ENCODE data around the gene ABTB2. TPM values are rescaled to one million over a fixed set of nuclear protein-coding genes. Genes with fewer than 3 reads are reported as not detected.
A peak's percentile ranks its signal among the peaks of the same experiment; 100 is the strongest.

Gene ABTB2
- total RNA-seq, 1 experiment from 2014 or later, result 6.0 TPM

DNA sequence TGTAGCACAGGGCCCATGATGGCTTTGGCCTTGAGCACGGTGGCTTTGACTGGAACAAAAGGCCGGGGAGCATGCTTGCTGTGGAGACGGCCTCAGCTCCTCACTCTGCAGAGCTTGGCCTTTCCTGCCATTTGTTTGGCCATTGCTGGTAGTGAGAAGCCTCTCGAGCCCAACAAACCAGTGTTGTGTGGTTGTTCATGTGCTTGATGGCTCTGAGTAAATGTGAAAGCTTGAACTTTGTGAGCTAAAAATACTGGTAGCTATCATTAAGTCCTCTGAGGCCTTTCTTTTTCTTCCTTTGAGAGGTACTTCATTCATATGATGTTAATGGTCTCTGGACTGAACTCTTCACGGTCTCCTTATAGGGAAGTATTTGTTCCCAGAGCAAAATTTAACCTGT lies 212.7 kb downstream of the ABTB2 start:
- in situ Hi-C loops (cut with HindIII; ENCODE audit: low pct_unique_long_range_greater_than_20kb, low sequenced_read_pairs), result no loop called here
- no peak for DNase-seq (ENCODE audit: low read depth)

DNA sequence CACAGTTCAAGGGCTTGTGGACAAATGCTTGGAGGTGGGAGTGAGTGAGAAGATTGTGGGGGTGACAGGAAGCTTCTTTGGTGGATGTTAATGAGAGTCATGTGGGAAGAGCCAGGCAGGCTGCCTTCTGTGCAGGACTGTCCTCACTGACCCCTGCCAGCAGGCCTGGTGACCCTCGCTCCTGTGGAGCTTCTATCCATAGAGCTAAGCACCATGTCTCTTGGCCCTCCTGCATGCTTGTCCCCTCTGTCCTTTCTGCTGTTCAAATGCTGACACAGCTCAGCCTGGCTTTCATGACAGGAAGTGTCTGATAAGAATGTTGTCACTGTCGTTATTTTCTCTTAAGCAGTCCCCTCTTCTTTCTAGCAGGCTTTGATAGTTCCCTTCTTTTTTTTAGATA lies 214.8 kb downstream of the ABTB2 start:
- in situ Hi-C loops (cut with HindIII; ENCODE audit: low pct_unique_long_range_greater_than_20kb, low sequenced_read_pairs), result no loop called here

DNA sequence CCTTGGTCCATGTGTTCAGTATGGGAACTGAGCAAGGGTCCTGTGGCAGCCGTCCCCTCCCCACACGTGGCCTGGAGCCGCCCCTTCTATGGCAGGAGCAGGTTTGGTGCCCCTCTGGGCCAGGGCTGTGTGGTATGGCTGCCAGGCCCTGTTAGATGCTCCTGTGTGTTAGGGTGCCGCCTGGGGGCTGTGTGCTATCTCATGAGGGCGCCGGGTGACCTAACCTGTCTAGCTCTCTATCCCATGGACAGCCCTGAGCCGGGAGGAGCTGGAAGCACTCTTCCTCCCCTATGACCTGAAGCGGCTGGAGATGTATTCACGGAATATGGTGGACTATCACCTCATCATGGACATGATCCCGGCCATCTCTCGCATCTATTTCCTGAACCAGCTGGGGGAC lies 217.7 kb downstream of the ABTB2 start:
- no peak for DNase-seq (ENCODE audit: low read depth)
- in situ Hi-C loops (cut with HindIII; ENCODE audit: low pct_unique_long_range_greater_than_20kb, low sequenced_read_pairs), result no loop called here

More for the DNA sequence above, 214.8 kb downstream of the ABTB2 start:
- DNase-seq (ENCODE audit: low read depth), result no peak

DNA sequence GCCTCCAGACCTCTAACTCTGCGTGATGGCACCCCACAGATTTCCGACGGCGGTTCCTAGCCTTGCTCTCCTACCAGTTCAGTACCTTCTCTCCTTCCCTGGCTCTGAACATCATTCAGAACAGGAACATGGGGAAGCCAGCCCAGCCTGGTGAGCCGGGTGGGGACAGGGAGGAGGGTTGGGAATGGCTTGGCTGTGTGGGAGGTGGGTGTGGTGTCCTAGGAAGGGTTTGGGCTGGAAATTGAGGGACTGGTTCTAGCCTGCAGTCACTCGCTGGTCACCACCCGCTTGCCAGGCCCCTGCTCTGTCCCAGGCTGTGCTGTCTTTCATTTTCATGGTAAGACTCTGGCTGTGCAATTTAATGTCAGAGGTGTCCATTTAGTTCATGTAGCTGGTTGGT lies 218.5 kb downstream of the ABTB2 start:
- no peak for DNase-seq (ENCODE audit: low read depth)
- in situ Hi-C loops (cut with HindIII; ENCODE audit: low pct_unique_long_range_greater_than_20kb, low sequenced_read_pairs), result no loop called here

DNA sequence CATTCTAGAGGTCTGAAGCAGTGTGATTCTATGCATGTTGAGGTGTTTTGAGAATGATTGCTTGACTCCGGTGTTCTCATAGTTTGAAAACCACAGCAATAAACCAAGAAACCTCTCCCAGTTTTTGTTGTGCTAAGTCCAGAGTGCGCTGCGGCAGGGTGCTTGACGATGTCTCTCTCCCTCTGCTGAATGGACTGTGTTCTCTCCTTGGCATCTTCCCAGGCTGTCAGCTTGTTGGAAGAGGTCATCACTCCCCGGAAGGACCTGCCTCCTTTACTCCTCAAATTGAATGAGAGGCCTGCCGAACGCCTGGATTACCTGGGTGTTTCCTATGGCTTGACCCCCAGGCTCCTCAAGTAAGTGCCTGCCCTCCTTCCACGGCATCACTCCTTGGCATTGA lies 221.4 kb downstream of the ABTB2 start:
- DNase-seq (ENCODE audit: low read depth), result no peak
- in situ Hi-C loops (cut with HindIII; ENCODE audit: low pct_unique_long_range_greater_than_20kb, low sequenced_read_pairs), result no loop called here

DNA sequence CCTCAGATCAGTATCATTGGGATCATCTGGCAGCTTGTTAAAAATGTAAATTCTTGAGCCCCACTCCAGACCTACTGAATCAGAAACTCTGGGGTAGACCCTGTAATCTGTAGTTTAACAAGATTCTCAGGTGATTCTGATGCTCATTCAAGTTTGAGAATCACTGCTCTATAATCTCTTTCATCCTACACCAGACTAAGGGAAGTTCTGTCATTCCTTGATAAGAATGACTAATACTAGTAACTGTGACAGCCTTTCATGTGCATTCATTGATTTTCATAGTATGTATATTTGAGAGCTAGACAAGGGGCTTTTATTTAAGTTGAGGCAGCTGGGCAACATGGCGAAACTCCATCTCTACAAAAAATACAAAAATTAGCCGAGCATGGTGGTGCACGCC lies 222.4 kb downstream of the ABTB2 start:
- DNase-seq (ENCODE audit: low read depth), result no peak
- in situ Hi-C loops (cut with HindIII; ENCODE audit: low pct_unique_long_range_greater_than_20kb, low sequenced_read_pairs), result no loop called here

DNA sequence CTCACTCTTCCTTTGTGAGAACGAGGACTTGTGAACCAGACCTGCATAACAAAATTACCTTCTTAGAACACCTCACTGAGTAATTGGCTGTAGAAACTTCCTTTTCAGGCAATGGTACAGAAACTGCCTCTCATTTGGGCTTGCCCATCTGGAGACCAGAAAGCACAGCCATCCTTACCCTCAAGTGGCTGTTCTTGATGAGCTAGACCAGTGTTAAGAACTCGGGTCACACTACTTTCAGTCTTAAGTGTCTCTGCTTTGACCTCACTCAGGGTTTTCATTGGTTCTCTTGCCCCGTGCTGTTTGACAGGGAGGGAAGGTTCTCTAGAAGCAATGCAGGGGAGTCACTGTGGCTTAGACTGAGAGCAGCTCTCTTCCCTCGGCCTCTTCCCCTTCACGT lies 223.0 kb downstream of the ABTB2 start:
- in situ Hi-C loops (cut with HindIII; ENCODE audit: low pct_unique_long_range_greater_than_20kb, low sequenced_read_pairs), result no loop called here

DNA sequence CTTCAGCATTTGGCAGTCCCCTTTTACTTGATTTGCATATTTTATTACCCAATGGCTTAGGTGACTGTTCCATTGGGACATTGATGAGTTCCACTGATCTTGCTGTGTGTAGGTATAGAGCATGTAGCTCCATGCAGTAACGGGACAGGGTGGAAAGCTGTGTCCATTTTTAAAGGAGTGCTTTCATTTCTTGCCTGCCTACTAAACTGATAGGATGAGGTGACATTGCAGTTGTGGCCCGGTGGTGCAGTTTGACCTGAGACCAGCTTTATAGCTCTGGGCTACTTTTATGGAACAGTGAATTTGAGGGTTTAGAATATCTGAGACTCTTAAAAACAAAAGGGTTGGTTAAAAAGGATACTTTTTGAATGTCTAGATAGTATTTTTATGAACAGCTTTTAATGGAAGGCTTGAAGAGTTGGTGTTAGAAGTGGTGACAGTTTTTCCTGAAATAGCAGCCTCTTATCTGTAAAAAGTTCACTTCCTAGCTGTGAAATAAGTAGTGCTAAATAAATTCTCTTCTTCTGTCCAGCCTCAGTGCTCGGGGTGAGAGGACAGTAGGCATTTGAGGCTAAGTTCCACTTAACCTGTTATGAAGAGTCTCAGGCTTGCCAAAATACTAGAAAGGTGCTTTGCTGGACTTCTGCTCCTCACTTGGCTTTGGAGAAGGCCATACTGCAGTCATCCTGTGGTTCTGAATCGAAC lies 225.4 kb downstream of the ABTB2 start:
- in situ Hi-C loops (cut with HindIII; ENCODE audit: low pct_unique_long_range_greater_than_20kb, low sequenced_read_pairs), result no loop called here
- DNase-seq (ENCODE audit: low read depth), result no peak

More for the DNA sequence above, 223.0 kb downstream of the ABTB2 start:
- no peak for DNase-seq (ENCODE audit: low read depth)

DNA sequence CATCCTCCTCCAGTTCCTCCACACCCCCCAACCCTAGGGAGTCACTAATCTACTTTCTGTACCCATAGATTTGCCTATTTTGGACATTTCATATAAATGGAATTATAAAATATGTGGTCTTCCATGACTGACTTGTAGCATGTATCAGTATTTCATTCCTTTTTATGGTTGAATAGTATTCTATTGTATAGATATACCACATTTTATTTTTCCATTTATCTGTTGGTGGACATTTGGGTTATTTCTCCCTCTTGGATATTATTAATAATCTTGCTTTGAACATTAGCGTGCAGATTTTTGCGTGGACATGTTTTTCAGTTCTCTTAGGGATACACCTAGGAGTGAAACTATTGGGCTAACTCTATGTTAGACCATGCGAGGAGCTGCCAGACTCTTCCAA lies 229.0 kb downstream of the ABTB2 start:
- in situ Hi-C loops (cut with HindIII; ENCODE audit: low pct_unique_long_range_greater_than_20kb, low sequenced_read_pairs), result no loop called here
- no peak for DNase-seq (ENCODE audit: low read depth)

DNA sequence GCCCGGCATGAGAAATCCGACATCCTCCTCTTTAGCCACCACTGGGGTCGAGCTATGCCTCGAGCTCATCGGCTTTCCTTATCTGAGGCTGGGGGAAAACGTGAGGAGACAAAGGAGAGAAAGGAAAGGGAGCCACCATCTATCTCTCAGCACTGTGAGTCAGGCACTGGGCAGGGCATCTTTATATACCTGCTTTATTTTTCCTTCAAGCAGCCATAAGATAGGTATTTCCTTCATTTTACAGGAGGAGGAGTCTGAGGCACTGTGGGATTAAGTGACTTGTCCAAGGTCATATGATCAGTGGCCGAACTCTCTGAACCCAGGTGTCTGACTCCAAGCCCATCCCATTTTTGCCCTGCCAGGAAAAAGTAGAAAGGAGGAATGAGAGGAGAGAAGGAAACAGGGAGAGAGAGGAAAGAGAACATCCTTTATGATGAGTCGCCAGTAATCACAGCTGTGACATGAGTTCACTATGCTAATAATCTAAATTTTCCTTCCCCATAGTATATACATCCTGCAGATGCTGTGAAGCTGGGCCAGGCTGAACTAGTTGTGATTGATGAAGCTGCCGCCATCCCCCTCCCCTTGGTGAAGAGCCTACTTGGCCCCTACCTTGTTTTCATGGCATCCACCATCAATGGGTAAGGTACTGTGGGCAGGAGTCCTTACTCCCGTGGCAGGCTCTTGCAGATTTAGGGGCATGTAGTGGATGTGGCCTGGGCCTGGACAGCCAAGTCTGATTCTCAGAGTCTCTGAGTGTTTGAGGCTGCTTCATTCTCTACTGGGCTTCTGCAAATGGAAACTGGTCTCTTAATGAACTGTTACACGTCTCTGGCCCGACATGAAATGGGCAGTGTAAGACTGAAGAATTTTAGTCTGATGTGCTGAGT lies 230.6 kb downstream of the ABTB2 start:
- in situ Hi-C loops (cut with HindIII; ENCODE audit: low pct_unique_long_range_greater_than_20kb, low sequenced_read_pairs), result no loop called here
- DNase-seq (ENCODE audit: low read depth), result no peak

DNA sequence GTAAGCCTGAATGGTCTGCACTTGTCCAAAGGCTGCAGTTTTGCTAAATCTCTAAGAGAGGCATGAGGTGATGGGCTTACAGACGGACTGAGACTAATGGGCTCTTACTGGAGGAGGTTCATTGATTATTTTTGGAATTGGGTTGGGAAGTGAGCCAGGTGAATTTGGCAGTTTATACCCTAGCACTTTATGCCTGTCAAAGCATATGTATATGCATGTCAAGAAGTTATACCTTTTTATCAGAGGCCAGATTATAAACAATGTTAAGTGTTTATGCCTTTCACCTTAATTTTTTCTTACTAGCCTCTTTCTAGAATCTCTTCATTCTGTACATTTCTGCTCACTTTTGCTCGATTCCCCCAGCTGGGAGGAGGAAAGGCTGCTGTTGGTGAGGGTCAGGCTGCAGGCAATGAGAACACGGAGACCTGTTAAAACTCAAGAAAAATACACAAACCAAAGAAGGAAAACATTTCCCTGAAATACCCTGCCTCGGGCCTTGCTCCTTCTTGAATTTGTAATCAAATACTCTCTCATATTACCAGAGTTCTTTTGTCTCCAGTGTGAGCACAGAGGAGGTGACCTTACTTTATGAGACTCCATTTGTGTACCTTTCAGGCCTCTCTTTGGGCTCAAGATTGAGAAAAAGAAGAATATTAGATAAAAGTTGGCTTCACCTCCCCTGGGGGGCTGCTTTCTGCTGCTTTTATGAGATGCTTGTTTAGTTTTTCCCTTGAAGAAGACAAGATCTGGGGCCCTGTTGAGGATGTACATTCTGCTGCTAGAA lies 232.7 kb downstream of the ABTB2 start:
- no peak for DNase-seq (ENCODE audit: low read depth)
- in situ Hi-C loops (cut with HindIII; ENCODE audit: low pct_unique_long_range_greater_than_20kb, low sequenced_read_pairs), result no loop called here

DNA sequence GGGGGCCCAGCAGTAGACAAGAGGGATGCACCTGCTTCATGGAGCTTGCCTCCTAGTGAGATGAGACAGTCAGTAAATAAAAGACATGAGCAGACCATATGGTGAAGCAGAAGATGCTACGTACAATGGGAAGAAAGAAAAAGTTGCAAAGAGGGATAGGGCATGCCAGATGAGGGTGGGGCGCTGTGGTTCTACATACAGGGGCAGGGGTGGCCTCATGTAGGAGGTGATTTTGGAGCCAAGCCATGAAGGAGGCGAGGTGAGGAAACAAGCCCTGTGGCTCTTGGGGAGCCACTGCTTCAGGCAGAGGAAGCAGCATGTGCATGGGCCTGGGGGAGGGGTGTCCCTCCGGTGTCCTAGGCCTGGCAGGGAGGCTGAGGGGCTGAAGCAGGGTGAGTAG lies 237.2 kb downstream of the ABTB2 start:
- no peak for DNase-seq (ENCODE audit: low read depth)
- in situ Hi-C loops (cut with HindIII; ENCODE audit: low pct_unique_long_range_greater_than_20kb, low sequenced_read_pairs), result no loop called here

DNA sequence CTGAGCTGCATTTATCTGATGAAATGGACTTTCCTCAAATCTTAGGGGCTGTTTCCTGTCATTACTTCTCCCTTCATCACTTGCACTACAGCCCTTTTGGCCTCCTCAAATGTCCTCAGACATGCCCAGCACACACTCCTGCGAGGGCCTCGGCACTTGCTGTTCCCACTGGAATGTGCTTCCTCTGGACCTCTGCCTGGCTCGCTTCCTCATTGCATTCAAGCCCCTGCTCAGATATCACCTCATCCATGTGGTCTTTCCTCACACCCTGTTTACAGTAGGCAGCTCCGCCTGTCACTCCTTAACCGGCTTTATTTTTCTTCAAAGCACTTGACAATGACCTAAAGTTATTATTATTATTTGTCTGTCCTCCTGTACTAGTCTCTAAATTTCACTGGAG lies 243.3 kb downstream of the ABTB2 start:
- in situ Hi-C loops (cut with HindIII; ENCODE audit: low pct_unique_long_range_greater_than_20kb, low sequenced_read_pairs), result no loop called here
- no peak for DNase-seq (ENCODE audit: low read depth)

DNA sequence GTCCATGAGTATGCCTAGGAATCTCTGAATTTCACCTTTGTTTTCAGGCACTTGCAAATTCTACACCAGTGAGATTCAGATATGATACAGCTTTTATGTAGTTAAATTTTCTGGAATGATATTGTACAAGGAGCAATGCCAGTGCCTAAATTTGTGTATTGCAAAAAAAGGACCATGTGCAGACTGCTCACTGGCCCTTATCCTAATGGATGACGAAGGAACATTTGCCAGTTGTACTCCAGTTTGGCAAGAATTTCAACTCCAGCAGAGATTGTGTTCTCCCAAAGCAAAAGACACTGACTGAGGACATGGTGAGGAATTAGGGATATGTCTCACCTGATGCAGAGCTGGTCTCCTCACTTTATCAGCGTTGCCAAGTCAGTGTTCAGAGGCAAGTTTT lies 243.8 kb downstream of the ABTB2 start:
- no peak for DNase-seq (ENCODE audit: low read depth)
- in situ Hi-C loops (cut with HindIII; ENCODE audit: low pct_unique_long_range_greater_than_20kb, low sequenced_read_pairs), result no loop called here

DNA sequence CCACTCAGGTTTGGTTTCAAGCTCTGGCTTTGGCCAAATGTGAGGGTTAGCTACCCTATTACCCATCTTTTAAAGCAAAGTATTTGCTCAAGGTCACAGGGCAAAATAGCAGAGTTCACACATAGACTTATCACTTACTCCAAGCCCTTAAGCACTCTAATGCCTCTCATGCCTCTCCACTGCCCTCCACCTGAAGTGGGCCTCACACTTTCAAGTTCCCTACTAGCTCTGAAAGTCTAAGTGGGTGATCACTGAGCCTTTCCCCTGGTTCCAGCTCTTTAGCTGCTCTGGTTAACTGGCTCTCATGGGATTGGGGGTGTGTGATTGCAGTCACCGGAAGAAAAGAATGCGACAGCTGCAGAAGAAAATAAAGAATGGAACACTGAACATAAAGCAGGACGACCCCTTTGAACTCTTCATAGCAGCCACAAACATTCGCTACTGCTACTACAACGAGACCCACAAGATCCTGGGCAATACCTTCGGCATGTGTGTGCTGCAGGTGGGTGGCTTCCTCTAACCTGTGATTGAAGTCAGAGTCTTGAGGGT lies 246.0 kb downstream of the ABTB2 start:
- DNase-seq (ENCODE audit: low read depth), result no peak
- in situ Hi-C loops (cut with HindIII; ENCODE audit: low pct_unique_long_range_greater_than_20kb, low sequenced_read_pairs), result no loop called here

DNA sequence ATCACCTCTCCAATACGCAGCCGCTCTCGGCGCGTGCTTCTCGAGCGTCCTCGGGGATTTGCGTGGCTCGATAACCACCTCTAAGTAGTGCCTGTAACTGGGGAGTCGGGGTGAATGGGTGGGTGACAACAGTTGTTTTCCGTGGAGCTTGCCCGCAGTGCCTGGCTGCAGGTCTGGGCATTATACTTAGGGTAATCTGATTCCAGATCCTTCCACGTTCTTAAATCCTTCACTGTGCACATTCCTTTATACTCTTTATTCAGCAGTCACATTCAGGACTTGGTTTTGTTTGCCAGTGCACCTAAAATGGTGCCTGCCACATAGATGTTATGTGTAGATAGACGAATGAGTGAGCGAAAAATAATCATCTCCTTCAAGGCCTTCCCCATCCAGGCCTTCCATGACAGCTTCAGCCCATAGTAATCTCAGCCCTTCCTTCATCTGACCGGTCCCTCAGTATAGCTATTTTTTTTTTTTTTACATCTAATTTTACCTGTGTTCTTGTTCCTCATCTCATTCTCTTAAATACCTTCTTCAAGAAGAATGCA lies 251.8 kb downstream of the ABTB2 start:
- in situ Hi-C loops (cut with HindIII; ENCODE audit: low pct_unique_long_range_greater_than_20kb, low sequenced_read_pairs), result no loop called here
- DNase-seq (ENCODE audit: low read depth), result peak; percentile 2

DNA sequence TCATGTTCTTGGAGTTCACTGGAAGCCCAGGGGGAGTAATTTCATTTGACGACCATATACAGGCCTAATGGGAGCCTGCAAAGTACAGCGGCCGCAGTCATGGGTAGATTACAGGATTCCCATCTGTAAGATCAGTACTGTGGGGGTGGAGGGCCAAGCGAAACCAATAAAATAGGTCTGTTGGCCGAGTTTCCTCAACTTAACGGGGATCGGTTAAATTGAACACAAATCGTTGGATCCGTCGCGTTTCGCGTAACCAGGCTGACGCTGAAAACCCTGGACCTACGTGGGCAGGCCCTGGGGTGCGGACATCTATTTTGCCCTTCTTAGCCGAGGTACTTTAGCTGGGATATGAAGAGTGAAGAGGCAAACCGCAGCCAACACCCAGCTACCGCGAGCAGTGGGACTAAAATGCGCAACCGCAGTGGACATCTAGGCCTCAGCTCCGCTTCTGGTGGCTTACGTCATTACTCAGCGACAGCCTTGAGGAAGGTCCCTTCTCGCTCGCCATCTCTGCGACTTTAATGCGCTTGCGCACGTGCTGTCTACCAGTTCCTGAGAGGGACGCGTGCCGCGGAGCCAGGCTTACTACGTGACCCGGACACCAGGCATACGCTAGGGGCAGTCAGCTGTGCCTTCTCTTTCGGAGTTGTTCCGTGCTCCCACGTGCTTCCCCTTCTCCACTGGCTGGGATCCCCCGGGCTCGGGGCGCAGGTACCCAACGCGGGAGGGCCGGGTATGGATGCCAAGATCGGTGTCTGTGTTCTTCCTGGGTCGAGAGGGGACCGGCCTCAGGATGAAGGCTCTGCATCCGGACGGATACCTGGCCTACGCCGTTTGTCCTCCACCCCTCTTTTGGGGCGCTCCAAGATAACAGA lies 252.5 kb downstream of the ABTB2 start, which contains the start of gene NAT10:
Gene NAT10, plus strand, starts transcription at position 551 of the 878 bp plus-strand sequence. CDS start 2,597 bp downstream, outside the sequence.
- peak; percentile 90 for DNase-seq (ENCODE audit: low read depth)
- in situ Hi-C loops (cut with HindIII; ENCODE audit: low pct_unique_long_range_greater_than_20kb, low sequenced_read_pairs), result no loop called here
